NCI-H1436 (cell line): ENCODE measurements around the gene POLR2A.

ENCODE experiments used
- DNase-seq: peaks from one replicate; lab custom pipeline; 2025; lab: John Stamatoyannopoulos, UW

Gene POLR2A

DNA sequence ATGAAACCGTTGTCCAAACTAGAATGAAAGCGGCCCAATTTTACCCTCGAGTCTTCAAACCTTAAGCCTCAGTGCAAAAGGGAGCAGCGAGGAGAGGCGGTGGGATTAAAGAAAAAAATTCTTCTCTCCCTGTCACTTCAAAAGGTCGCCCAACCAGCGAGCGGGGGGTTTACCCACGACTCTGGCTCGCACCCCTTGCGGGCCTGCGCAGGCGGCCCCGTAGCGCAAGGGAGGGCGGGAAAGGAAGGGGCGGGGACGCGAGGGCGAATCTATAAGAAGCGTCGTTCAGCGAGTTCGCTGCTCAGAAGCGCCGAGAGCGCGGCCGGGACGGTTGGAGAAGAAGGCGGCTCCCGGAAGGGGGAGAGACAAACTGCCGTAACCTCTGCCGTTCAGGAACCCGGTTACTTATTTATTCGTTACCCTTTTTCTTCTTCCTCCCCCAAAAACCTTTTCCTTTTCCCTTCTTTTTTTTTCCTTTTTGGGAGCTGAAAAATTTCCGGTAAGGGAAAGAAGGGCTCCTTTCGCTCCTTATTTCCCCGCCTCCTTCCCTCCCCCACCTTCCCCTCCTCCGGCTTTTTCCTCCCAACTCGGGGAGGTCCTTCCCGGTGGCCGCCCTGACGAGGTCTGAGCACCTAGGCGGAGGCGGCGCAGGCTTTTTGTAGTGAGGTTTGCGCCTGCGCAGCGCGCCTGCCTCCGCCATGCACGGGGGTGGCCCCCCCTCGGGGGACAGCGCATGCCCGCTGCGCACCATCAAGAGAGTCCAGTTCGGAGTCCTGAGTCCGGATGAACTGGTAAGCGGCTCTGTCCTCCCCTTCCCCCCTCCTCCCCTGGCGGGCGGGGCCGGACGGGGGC is at the start of gene POLR2A:
Gene POLR2A, plus strand, starts transcription at position 300 of the 852 bp plus-strand sequence.
- peak; percentile 95 for DNase-seq

DNA sequence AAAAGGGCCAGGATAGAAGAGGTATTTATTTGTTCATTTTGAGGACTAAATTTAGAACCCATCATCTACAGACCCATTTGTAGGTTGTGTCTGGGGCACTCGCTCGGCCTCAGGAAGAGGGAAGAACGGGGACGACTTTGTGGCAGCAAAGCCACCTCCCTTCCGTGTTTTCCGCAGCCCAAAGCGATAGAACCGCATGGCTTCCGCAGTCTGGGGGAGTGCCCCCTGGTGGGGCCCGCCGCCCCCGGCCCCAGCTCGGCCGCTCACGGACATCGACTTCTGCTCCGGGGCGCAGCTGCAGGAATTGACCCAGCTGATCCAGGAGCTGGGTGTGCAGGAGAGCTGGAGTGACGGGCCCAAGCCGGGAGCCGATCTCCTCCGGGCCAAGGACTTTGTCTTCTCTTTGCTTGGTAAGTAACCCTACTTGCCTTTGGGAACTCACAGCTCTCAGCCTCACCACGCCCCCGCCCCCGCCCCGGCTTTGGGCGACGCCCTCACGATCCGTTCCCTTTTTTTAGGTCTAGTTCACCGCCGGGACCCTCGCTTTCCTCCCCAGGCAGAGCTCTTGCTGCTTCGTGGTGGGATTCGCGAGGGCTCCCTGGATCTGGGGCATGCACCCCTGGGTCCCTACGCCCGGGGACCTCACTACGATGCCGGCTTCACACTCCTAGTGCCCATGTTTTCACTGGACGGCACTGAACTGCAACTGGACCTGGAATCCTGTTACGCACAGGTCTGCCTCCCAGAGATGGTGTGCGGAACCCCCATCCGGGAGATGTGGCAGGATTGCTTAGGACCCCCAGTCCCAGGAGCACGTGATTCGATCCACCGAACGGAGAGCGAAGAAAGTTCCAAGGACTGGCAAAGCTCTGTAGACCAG is 48.2 kb upstream of the POLR2A start:
- DNase-seq, result peak; percentile 15

DNA sequence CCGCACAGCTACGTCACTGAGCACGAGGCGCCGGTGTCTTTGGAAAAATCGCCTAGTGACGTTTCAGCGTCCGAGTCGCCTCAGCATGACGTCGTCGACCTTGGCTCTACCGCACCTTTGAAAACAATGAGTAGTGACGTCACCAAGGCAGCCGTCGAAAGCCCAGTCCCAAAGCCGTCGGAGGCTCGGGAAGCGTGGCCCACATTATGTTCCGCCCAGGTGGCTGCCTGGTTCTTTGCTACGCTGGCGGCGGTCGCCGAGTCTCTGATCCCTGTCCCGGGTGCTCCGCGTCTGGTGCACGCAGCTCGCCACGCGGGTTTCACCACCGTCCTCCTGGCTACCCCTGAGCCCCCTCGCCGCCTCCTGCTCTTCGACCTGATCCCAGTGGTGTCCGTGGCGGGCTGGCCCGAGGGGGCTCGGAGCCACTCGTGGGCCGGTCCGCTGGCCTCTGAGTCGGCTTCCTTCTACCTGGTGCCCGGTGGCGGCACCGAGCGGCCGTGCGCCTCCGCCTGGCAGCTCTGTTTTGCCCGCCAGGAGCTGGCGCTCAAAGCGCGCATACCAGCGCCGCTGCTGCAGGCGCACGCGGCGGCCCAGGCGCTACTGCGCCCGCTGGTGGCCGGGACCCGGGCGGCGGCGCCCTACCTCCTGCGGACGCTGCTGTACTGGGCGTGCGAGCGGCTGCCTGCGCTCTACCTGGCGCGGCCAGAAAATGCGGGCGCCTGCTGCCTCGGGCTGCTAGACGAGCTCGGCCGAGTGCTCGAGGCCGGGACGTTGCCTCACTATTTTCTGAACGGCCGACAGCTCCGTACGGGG is 47.4 kb upstream of the POLR2A start:
- peak; percentile 67 for DNase-seq

- no peak for DNase-seq
These were observed 46.8 kb upstream of the POLR2A start for GRCh38 chr17:7437369-7437863.

DNA sequence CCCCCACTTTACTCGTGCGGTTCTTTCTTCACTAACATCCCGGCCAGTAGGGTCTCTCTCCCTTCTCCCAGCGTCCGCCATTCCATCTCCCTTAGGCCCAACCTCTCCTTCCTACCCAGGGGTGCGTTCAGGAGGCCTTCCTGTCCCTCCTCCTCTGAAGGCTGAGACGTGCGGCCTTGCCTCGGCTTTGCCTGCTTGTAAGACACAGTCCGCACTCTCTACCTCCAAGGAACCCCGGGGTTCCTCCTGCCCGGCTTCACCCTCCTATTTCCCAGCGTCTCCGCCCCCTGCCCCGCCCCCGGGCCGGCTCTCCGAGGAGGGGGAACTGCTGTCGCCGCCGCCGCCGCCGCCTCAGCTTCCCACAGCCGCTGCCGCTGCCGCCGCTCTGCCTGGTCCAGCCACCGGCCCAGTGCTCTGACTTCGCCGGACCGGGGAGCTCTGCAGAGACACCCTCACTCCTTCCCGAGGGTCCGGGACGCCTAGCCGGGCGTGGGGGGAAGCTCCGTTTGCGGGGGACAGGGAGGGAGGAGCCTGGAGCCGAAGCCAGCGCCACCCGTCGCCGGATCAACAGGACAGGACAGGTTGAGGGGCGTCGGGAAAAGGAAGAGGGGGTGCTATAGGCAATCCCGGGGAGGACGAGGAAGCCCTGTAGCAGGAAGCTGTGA is 46.1 kb upstream of the POLR2A start:
- no peak for DNase-seq

GRCh38 chr17:7438656-7439460 is 45.3 kb upstream of the POLR2A start:
- no peak for DNase-seq

DNA sequence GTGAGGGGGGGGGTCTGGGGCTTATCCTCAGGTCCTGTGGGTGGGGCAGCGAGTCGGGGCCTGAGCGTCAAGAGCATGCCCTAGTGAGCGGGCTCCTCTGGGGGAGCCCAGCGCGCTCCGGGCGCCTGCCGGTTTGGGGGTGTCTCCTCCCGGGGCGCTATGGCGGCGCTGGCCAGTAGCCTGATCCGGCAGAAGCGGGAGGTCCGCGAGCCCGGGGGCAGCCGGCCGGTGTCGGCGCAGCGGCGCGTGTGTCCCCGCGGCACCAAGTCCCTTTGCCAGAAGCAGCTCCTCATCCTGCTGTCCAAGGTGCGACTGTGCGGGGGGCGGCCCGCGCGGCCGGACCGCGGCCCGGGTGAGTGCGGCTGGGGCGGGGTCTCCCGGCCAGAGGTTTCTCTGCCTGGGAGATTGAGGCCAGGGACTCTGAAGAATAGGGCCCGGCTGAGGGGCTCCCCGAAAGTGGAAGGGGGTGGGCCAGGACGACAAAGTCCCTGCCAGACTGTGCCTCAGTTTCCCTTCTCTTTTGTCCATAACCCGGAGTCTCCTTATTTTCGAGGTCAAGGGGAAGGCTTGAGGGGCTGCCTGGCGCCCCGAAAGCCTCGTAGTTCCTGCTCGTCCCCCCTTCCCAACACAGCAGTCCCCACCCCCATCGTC is 44.6 kb upstream of the POLR2A start, which contains the start of gene FGF11:
Gene FGF11, plus strand, starts transcription at position 51 of the 651 bp plus-strand sequence. Its CDS starts 109 bp downstream, at position 160.
- DNase-seq, result no peak

GRCh38 chr17:7440113-7440833 is 43.9 kb upstream of the POLR2A start:
- DNase-seq, result peak; percentile 53

GRCh38 chr17:7440834-7441195 is 43.4 kb upstream of the POLR2A start:
- no peak for DNase-seq

- no peak for DNase-seq
These were observed 42.9 kb upstream of the POLR2A start for GRCh38 chr17:7441266-7441665.

DNA sequence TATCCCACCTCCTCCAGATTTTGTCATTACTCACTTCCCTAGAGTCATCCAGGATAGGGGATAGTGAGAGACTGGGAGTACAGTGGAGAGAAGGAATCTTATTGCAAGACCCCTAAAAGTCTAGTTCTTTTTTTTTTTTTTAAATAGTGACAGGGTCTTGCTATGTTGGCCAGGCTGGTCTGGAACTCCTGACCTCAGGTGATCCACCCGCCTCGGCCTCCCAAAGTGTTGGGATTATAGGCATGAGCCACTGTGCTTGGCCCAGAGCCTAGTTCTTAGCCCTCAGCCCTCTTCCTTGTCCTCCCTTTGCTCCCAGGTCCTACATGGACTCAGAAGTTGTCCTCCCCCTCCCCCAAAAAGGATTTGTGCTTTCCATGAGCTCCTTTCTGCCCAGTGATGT is 42.0 kb upstream of the POLR2A start:
- DNase-seq, result no peak

DNA sequence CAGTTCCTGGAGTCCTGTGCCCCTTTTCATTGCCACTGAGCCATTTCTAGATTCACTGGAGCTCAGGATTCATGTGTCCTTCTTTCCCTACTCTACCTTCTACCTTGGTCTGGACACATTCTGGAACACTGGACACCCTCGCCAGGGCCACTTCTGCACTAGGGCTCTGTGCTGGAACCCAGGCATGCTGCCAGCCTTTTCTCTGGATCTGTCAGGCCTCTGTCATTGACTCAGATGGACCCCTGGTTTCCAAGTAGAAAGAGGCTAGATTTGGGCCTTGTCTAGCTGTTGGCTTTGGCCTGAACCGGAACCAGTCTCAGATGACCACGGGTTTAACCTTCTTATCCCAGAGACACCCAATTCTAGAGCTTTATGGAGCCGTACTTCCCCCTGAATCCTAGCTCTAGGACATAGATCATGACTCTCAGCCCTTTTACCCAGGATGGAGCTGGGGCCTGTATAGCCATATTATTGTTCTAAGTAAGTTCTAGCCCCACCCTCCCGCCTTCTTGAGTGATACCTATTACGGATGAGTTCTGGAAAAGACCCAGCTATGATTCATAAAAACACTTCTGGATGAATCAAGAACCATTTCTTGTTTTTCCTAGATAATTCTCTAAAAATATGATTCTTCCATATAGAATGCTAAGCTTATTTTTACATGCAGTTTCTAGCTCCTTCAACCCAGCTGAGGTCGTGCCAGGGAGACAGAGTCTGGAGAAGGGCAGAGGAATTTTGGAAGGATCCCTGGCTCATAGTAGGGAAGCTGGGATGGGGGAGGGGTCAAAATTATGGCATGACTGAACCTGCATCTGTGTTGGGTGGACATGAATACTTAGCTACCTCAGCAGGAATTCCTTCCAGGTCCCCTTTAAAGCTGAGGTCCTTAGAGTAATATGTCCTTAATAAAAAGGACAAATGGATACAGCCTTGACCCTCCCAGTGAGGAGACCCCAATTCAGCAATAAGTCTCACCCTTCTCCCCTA is 40.4 kb upstream of the POLR2A start:
- DNase-seq, result no peak

- peak; percentile 86 for DNase-seq
These were observed 39.2 kb upstream of the POLR2A start, which contains the start of gene CHRNB1 for GRCh38 chr17:7444682-7445618. Gene CHRNB1 (plus strand): TSS chr17:7445061. CDS start chr17:7445128, 67 bp downstream.

DNA sequence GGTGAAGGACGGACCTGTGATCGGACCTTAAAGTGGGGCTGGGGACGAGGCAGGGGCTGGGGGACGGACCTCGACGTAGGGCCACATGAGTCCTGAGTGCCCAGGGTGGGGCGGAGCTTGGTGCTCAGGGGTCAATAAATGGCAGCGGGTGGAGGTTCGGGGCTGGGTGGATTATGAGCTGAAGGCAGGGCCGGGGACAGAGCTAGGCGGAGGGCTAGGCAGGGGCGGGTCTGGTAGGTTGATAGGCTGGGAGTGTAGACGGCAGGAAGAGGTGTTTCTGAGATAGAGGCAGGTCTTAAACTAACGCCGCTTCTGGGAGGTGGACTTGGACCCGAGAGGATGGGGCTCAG is 38.6 kb upstream of the POLR2A start:
- peak; percentile 14 for DNase-seq

DNA sequence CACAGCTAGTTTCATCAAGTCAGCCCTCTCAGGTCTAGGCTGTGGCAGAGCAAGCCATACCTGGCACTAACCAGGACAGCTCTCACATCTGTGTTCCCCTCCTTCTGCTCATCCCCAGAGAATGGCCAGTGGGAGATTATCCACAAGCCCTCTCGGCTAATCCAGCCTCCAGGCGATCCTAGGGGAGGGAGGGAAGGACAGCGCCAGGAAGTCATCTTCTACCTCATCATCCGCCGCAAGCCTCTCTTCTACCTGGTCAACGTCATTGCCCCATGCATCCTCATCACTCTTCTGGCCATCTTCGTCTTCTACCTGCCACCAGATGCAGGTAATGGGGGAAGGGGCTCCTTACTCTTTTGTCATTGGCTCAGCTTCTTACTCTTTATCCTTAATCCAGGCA is 35.7 kb upstream of the POLR2A start:
- no peak for DNase-seq

DNA sequence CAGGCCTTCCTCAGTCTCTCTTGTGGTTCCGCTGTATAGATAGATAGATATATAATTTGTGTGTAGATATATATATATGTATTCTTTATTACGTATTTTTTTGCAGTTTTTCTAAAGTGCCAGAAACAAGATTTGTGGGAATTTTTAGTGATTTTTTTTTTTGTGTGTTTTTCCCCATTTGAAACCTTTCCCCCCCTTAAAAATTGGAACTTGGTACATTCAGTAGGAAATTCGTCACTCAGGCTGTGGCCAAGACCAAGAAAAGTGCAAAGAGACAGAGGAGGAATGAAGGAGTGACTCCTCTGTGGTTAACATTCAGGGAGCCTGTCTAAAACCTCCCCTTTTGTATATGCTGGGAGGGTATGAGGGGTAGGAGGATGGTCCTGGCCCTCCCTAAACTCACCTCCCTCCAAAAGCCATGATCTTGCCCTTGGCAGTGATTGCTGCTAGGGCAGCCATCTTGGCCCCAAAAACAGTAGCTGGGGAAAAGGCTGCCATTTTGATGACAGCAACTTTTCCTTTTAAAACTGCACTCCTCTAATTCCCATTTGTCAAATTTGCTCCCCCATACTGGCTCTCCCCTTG is 24.1 kb upstream of the POLR2A start:
- DNase-seq, result no peak
